HG03342 (cell line): ENCODE data around the gene LTF.

Experiments used
- ATAC-seq: cut with Tn5 transposase; IDR thresholded peaks from one replicate; pipeline ENCODE4 v1.9.1; 2021; ENCODE audit warnings: mild to moderate bottlenecking, moderate library complexity; ENCODE audit not compliant: unreplicated experiment

Gene LTF

GRCh38 chr3:46491089-46492070 lies 26.7 kb upstream of the LTF start:
- ATAC-seq: no peak

DNA sequence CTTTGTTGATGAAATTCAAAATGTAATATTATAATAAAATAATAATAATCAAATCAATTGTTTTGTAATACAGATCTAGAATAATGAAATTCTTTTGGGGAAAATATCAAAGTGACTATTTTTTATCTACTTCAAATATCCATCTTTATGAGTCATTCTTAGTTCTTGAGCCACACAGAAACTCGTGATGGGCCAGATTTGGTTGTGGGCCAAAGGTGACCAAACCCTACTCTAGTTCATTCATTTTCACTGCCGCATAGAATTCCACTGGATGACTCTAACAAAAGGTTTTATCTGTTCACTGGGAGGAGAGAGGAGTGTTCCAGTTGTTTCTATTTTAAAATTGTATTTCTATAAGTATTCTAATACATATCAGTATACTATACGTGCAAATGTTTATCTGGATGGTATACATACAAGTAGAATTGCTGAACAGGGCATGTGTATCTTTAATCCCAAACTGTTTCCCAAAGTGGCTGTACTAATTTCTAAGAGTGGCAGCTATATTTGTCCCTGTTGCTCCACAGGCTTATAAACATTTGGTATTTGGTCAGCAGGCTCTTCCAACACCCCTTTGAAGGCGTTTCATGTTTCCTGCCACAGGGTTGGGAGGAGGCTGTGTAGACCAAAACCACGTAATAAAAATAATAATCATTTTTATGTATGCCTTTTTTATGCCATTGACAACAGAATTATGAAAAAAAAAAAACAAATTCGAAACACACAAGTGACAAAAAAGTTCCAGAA lies 25.8 kb upstream of the LTF start:
- no peak for ATAC-seq

DNA sequence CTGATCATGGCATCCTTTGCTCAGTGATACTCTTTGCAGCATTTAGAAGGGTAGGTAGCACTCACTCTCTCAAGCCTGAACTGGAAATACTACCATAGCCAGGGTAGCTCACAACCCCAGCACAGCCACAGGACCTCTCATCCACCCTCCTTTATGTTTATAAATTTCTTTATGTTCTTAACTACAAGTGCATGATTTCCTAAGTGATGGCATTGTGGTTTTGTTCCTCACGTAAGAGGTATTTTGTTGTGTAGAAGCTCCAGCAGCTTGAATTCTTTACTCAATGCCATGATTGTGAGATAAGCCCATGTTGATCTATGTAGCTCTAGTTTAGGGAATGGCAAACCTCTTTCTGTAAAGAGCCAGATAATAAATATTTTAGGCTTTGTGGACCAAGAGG lies 25.2 kb upstream of the LTF start:
- no peak for ATAC-seq

DNA sequence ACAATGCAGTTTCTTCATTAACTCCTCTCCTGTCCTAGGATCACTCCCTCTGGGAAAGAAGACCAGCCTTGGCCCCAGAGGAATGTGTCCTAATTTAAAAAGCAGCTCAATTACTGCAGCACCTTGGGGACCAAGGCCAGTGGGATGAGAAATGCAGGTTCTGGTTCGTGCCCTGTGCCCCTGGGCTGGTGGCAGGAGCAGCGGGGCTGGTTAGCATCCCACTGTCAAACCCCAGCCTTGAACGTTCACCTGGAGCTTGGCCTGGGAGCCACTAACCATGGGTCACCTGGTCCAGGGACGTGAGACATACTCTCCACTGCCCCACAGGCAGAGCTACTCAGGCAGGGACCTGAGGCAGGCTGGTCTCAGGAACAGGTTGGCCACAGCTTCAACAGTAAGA lies 24.7 kb upstream of the LTF start:
- no peak for ATAC-seq

DNA sequence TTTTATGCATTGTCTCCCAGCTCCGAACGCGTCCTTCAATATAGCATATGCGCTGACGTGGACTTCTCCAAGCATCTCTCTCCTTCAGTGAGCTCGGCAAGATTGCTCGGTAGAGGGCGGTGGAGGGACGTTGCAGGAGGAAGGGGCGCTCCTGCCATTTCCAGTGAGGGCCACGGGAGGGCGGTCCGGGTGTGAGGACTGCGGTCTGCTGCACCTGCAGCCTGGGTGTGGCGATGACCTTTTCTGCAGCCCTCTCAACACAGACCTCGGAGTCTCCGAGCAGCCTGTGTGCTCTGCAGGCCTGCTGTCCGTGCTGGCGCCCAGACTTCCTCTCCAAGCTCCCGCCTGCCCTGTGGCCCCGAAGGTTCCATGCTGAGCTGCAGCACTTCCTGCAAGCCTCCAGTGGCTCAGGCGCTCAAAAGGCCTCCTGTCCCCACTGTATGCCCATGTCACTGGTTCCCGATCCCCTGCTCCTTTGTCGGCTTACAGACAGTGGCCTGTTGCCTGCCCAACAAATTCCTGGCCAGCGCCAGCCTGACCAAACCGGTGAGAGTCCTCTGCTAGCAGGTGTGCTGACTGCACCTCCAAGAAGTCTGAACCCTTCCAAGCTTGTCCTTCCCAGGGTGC lies 24.1 kb upstream of the LTF start:
- ATAC-seq: peak; percentile 88

- no peak for ATAC-seq
These were observed 21.1 kb upstream of the LTF start for GRCh38 chr3:46485779-46486175.

- ATAC-seq: no peak
These were observed 20.4 kb upstream of the LTF start for GRCh38 chr3:46484911-46485778.

- no peak for ATAC-seq
These were observed 19.7 kb upstream of the LTF start for GRCh38 chr3:46484388-46484787.

DNA sequence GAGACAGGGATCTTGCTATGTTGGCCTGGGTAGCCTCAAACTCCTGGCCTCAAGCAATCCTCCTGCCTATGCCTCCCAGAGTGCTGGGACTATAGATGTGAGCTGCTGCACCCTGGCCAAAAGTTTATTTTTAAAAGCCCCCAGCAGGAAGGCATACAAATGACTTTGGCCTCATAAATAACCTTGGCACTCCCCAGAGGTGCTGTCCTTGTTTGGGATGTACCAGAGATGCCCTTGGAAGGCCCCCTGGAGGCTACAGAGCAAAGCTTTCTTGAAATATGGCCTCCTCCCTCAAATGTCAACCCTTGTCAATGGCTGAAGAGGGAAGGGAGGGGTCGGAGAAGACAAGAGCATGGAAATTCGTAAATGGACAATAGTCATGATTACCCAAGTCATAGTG lies 19.1 kb upstream of the LTF start:
- no peak for ATAC-seq

DNA sequence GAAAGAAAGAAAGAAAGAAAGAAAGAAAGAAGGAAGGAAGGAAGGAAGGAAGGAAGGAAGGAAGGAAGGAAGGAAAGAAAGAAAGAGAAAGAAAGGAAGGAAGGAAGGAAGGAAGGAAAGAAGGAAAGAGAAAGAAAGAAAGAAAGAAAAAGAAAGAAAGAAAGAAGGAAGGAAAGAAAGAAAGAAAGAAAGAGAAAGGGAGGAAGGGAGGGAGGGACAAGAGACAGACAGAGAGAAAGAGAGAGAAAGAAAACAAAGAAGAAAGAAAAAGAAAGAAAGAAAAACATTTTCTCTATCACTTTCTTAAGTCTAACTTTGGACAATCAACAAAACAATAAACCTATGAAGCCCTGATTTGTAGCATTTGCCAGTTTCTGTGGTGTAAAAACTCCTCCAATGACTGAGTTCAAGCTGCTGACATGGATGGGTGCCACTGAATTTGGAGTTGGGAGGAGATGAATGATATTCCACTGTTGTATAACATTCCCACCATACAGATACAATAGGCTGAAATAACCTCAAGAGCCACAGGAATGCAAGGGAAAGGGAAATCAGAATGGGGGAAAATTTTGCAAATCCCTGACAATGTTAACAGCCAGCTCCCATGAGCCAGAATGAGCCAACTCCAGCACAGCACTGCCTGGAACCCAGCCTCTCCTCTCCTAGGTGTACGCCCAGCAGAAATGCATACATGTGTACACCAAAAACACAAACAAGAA lies 18.1 kb upstream of the LTF start:
- ATAC-seq: no peak

DNA sequence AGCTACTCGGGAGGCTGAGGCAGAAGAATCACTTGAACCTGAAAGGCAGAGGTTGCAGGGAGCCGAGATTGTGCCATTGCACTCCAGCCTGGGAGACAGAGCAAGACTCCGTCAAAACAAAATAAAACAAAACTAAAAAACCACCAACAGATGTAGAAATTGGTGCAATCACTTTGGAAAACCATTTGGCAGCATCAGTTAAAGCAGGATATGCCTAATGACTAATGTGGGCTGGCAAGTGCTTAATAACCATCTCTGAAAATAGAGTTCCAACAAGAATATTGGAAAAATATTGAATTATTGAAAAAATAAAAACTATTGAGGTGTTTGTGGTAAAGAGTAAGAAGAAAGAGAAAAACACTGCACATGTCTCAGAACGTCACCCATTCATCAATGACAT lies 16.9 kb upstream of the LTF start:
- ATAC-seq: no peak

- no peak for ATAC-seq
These were observed 15.9 kb upstream of the LTF start for GRCh38 chr3:46480491-46481195.

GRCh38 chr3:46479696-46480095 lies 15.0 kb upstream of the LTF start:
- no peak for ATAC-seq

- ATAC-seq: no peak
These were observed 14.3 kb upstream of the LTF start for GRCh38 chr3:46479021-46479420.

DNA sequence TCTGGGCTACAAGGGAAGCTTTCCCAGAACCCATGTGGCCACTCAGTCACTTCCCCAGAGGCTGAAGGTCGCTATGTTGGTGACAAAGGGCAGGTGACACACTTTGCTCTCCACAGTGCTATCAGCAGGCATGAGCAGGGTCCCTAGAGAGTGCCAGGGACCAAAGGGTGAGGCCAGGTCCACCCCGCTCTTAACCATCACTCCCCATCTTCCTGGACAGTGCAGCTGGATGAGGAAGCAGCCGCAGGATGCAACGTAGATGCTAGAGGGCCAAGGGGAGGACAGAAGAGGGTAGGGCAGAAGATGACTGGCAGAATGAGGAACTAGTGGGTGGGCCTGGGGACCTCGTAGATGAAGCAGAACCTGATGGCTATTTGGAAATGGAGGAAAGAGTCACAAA lies 13.6 kb upstream of the LTF start:
- no peak for ATAC-seq

GRCh38 chr3:46477756-46478155 lies 13.1 kb upstream of the LTF start:
- no peak for ATAC-seq

- no peak for ATAC-seq
These were observed 12.4 kb upstream of the LTF start for GRCh38 chr3:46477145-46477544.

GRCh38 chr3:46472736-46473135 lies 8.0 kb upstream of the LTF start:
- no peak for ATAC-seq

DNA sequence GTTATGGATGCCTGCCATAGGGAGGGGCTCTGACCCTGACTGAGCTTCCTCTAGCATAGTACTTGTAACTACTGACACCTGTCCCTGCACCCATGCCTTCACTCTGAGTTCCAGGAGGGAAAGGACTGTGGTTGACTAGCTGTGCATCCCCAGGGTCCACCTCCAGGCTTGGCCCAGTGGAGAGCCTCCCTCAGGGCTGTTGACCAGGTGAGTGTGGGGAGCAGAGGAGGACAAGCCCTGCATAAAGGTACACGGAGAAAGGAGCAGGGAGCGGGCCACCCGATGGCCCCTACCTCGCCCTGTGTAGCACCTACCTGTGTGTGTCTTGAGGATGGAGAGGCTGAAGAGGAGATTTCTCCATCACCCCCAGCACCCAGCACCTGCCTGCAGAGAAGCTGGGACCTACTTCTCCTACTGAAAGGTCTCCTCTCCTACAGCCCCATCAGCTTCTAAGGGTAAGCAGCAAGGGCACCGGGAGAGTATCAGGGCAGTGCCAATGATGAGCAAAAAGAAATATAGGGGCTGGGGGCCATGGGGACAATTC lies 6.7 kb upstream of the LTF start:
- ATAC-seq: no peak
